Suprapubic skin (tissue), 4 donors: ENCODE data around the gene FDX1. TPM values are rescaled to one million over a fixed set of nuclear protein-coding genes. Genes with fewer than 3 reads are reported as not detected.

Experiments
- DNase-seq, 2 donors: peaks; one replicate each; pipeline ENCODE4 v3.0.0-alpha.2; 2019; ENCODE audit warnings: low spot score in 2 of 2
- H3K27ac ChIP-seq: fragments of 200-600 bp; sonication (generic); one replicate; pipeline ENCODE4 v1.5.1; 2019
- H3K27me3 ChIP-seq: fragments of 200-600 bp; sonication (generic); one replicate; pipeline ENCODE4 v1.5.1; 2019
- H3K36me3 ChIP-seq: fragments of 200-600 bp; sonication (generic); one replicate; pipeline ENCODE4 v1.5.1; 2019
- H3K4me1 ChIP-seq: fragments of 200-600 bp; sonication (generic); one replicate; pipeline ENCODE4 v1.5.1; 2019
- H3K4me3 ChIP-seq: fragments of 200-600 bp; sonication (generic); one replicate; pipeline ENCODE4 v1.5.1; 2019; ENCODE audit warnings: mild to moderate bottlenecking
- H3K9me3 ChIP-seq: fragments of 200-600 bp; sonication (generic); one replicate; pipeline ENCODE4 v1.5.1; 2019
- CTCF ChIP-seq, 2 donors: fragments of 200-600 bp in 1 of 2; fragments of 450-650 bp in 1 of 2; sonication (generic) in 1 of 2; IDR thresholded peaks; one replicate each; pipeline ENCODE4 v1.5.1; 2016 to 2019; ENCODE audit warnings: antibody characterized with exemption in 2 of 2, mild to moderate bottlenecking in 1 of 2, moderate library complexity in 1 of 2
- EP300 ChIP-seq: sonication (generic); formaldehyde crosslinking; IDR thresholded peaks from one replicate; pipeline ENCODE4 v1.6.1; 2017; ENCODE audit warnings: antibody characterized with exemption
- POLR2A ChIP-seq, 2 donors: fragments of 450-650 bp; IDR thresholded peaks; one replicate each; pipeline ENCODE4 v1.6.1; 2017; ENCODE audit warnings: antibody characterized with exemption in 2 of 2, mild to moderate bottlenecking in 2 of 2, moderate library complexity in 2 of 2
- POLR2AphosphoS5 ChIP-seq, 3 donors: sonication (generic); formaldehyde crosslinking; IDR thresholded peaks; one replicate each; pipeline ENCODE4 v1.6.1; 2017; ENCODE audit warnings: antibody characterized with exemption in 3 of 3
- WGBS: methylation state at CpG from one replicate; pipeline ENCODE4 v1.1.5; 2018; 5-methylcytosine and 5-hydroxymethylcytosine counted together
- total RNA-seq, 4 donors: library from RNA; depleted of rRNA; stranded (reverse); fragments of >200 nt; gene quantifications; one replicate each; pipeline ENCODE4 v1.1.0, GENCODE V29; 2016

FDX1 gene
- total RNA-seq, 4 donors from 2014 or later: 6.0 to 14.6 (median 8.7) TPM

DNA sequence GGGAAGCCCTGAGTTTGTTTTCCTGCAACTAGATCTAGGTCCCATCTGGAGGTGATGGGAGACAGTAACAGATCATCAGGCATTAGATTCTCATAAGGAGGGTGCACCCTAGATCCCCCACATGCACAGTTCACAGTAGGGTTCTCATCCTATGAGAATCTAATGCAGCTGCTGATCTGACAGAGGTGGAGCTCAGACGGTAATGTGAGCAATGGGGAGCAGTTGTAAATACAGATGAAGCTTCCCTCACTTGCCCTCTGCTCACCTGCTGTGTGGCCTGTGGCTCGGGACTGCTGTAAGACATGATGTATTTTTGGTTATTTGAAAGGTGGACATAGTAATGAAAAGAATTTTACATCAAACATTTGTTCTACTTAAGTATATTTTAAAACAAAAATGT lies 20.5 kb downstream of the FDX1 start:
- Histone ChIP-seq H3K27me3 (no peaks in the 10 kb centered on the region), H3K4me1 (no peaks in the 10 kb centered on the region), H3K4me3 (no peak overlapping the region), H3K27ac (no peak overlapping the region), H3K9me3 (no peaks in the 10 kb centered on the region), H3K36me3 (no peaks in the 10 kb centered on the region)
- TF ChIP-seq EP300 (no peak), POLR2A (IDR thresholded peaks at IDR 0.05) (no peak), POLR2AphosphoS5 (IDR thresholded peaks at IDR 0.05) (no peak), CTCF (IDR thresholded peaks at IDR 0.05) (no peak)
- 86% methylated on average over 2 of the region's 2 CpGs for WGBS
- DNase-seq: no peak

- no peak for DNase-seq
- TF ChIP-seq POLR2A (IDR thresholded peaks at IDR 0.05): no peak
- no peak for TF ChIP-seq POLR2AphosphoS5 (IDR thresholded peaks at IDR 0.05)
- no peak for TF ChIP-seq CTCF (IDR thresholded peaks at IDR 0.05)
- TF ChIP-seq EP300: no peak
- H3K27me3 ChIP-seq: no peaks in the 10 kb centered on the region
- no peaks in the 10 kb centered on the region for H3K36me3 ChIP-seq
- no peak overlapping the region for H3K4me3 ChIP-seq
- H3K9me3 ChIP-seq: no peaks in the 10 kb centered on the region
- WGBS: 94% methylated on average over 2 of the region's 2 CpGs
- H3K27ac ChIP-seq: no peak overlapping the region
- H3K4me1 ChIP-seq: no peaks in the 10 kb centered on the region
Measured at GRCh38 chr11:110452720-110453119, 23.0 kb downstream of the FDX1 start.

GRCh38 chr11:110453684-110454354 lies 24.1 kb downstream of the FDX1 start:
- DNase-seq: no peak
- H3K27ac ChIP-seq: no peak overlapping the region
- H3K4me1 ChIP-seq: no peaks in the 10 kb centered on the region
- no peak for TF ChIP-seq CTCF (IDR thresholded peaks at IDR 0.05)
- TF ChIP-seq EP300: no peak
- TF ChIP-seq POLR2A (IDR thresholded peaks at IDR 0.05): no peak
- H3K27me3 ChIP-seq: no peaks in the 10 kb centered on the region
- 79% methylated on average over 5 of the region's 5 CpGs for WGBS
- H3K36me3 ChIP-seq: peaks cover 3% of the 10 kb centered on the region
- H3K4me3 ChIP-seq: no peak overlapping the region
- H3K9me3 ChIP-seq: no peaks in the 10 kb centered on the region

DNA sequence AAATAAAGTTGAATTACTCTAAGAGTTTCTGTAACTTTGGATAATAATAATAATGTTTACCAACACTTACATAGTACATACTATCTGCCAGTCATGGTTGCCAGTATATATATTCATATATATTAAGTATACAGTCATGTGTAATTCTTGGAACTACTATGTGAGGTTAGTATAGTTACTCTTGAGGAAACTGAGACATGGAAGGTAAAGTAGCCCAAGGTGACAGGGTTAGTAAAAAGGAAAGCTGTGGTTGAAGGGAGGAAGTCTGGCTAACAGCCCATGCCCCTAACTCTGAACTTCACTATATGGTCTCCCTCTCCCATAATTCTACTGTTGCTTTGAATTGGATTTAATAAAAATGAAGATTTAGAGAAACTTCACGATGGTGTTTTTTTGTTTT lies 24.9 kb downstream of the FDX1 start:
- Histone ChIP-seq H3K36me3 (peaks cover 9% of the 10 kb centered on the region), H3K9me3 (no peaks in the 10 kb centered on the region), H3K4me1 (no peaks in the 10 kb centered on the region), H3K27me3 (no peaks in the 10 kb centered on the region), H3K4me3 (no peak overlapping the region), H3K27ac (no peak overlapping the region)
- no peak for DNase-seq
- TF ChIP-seq POLR2A (IDR thresholded peaks at IDR 0.05) (no peak), CTCF (IDR thresholded peaks at IDR 0.05) (no peak), POLR2AphosphoS5 (IDR thresholded peaks at IDR 0.05) (no peak), EP300 (no peak)
- 81% methylated on average over 1 of the region's 1 CpG for WGBS

GRCh38 chr11:110455718-110456117 lies 26.0 kb downstream of the FDX1 start:
- Histone ChIP-seq H3K27me3 (no peaks in the 10 kb centered on the region), H3K4me3 (no peak overlapping the region), H3K9me3 (no peaks in the 10 kb centered on the region), H3K27ac (no peak overlapping the region), H3K4me1 (no peaks in the 10 kb centered on the region), H3K36me3 (peaks cover 11% of the 10 kb centered on the region)
- DNase-seq: no peak
- TF ChIP-seq POLR2AphosphoS5 (IDR thresholded peaks at IDR 0.05) (no peak), POLR2A (IDR thresholded peaks at IDR 0.05) (no peak), CTCF (IDR thresholded peaks at IDR 0.05) (no peak), EP300 (no peak)
- 77% methylated on average over 6 of the region's 6 CpGs for WGBS
